ENCODE results near the gene CHPF2.

- no peak for TF ChIP-seq CTCF (IDR thresholded peaks at IDR 0.05)
- TF ChIP-seq POLR2A (IDR thresholded peaks at IDR 0.05), result no peak
Observed at GRCh38 chr7:151254316-151254715, 22.0 kb downstream of the CHPF2 start.

All from testis (tissue), 2 donors.